DOHH2 (cell line): ENCODE data around the gene NSMF.

Experiments used
- H3F3A ChIP-seq: fragments of 200-600 bp; sonication (generic), shearing (Covaris generic); 2 replicates; pipeline ENCODE4 v1.6.0; 2016; ENCODE audit warnings: antibody characterized with exemption, mild to moderate bottlenecking; ENCODE audit not compliant: control insufficient read depth, insufficient read depth
- H3K27ac ChIP-seq: fragments of 200-600 bp; sonication (generic); 2 replicates; pipeline ENCODE4 v1.5.1; 2014; ENCODE audit warnings: low read depth, mild to moderate bottlenecking, low read length, moderate library complexity
- H3K27me3 ChIP-seq: fragments of 200-600 bp; sonication (generic); 2 replicates; pipeline ENCODE4 v1.6.1; 2014; ENCODE audit warnings: mild to moderate bottlenecking, low read length, mixed read lengths; ENCODE audit not compliant: control insufficient read depth
- H3K36me3 ChIP-seq: fragments of 200-600 bp; sonication (generic); 2 replicates; pipeline ENCODE4 v1.6.1; 2014; ENCODE audit warnings: mild to moderate bottlenecking, low read length, moderate library complexity, mixed read lengths; ENCODE audit not compliant: control insufficient read depth
- H3K4me1 ChIP-seq: fragments of 200-600 bp; sonication (generic); 2 replicates; pipeline ENCODE4 v1.6.1; 2014; ENCODE audit warnings: mild to moderate bottlenecking, low read length, mixed read lengths; ENCODE audit not compliant: control insufficient read depth
- H3K4me2 ChIP-seq: fragments of 200-600 bp; sonication (generic); 2 replicates; pipeline ENCODE4 v1.6.0; 2014; ENCODE audit warnings: mild to moderate bottlenecking, low read length, moderate library complexity
- H3K4me3 ChIP-seq: fragments of 200-600 bp; sonication (generic); 2 replicates; pipeline ENCODE4 v1.5.1; 2014; ENCODE audit warnings: mild to moderate bottlenecking, low read length, mixed read lengths
- H3K79me2 ChIP-seq: fragments of 200-600 bp; sonication (generic); 2 replicates; pipeline ENCODE4 v1.6.1; 2014; ENCODE audit warnings: mild to moderate bottlenecking, low read length, mixed read lengths; ENCODE audit not compliant: control insufficient read depth
- H3K9me2 ChIP-seq: fragments of 200-600 bp; sonication (generic); replicated peaks from 2 replicates; pipeline ENCODE4 v1.6.1; 2014; ENCODE audit warnings: mild to moderate bottlenecking, low read length, mixed read lengths; ENCODE audit not compliant: control insufficient read depth
- H3K9me3 ChIP-seq: fragments of 200-600 bp; sonication (generic); 2 replicates; pipeline ENCODE4 v1.6.1; 2014; ENCODE audit warnings: antibody characterized with exemption, low read length, mixed read lengths; ENCODE audit not compliant: control insufficient read depth, insufficient read depth
- H4K20me1 ChIP-seq: fragments of 200-600 bp; sonication (generic); 2 replicates; pipeline ENCODE4 v1.6.0; 2014; ENCODE audit warnings: low read depth, mild to moderate bottlenecking, antibody characterized with exemption, low read length, moderate library complexity; ENCODE audit not compliant: control insufficient read depth, insufficient read depth
- EZH2phosphoT487 ChIP-seq: fragments of 200-600 bp; sonication (generic); IDR thresholded peaks from 2 replicates; pipeline ENCODE4 v1.6.1; 2017; ENCODE audit warnings: borderline replicate concordance, mild to moderate bottlenecking, antibody characterized with exemption, low read length, moderate library complexity, mixed read lengths
- TF ChIP-seq, protein P1 (sequence below): fragments of 200-600 bp; sonication (generic); IDR thresholded peaks from one replicate; pipeline ENCODE4 v1.5.1; 2014; ENCODE audit warnings: antibody characterized with exemption, mild to moderate bottlenecking, low read depth, low read length; ENCODE audit not compliant: poor library complexity, severe bottlenecking

NSMF gene

DNA sequence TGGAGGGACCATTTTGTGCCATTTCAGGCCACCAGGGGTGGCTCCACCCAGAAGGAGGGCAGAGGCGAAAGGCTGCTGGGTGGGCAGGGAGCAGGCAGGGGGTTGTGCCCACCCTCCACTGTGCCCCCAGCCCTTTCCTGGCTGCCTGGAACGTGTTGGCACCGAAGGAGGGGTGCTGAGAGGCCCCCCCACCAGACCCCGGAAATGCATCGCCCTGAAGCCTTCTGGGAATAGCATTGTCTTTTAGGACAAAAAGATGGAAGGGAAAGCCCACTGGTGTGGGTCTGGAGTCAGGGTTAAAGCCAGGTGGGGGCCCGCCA lies 30.9 kb downstream of the NSMF start:
- H3K4me2 ChIP-seq: peak overlapping the region; percentile 62
- peaks cover 15% of the 10 kb centered on the region for H3K79me2 ChIP-seq
- peak overlapping the region; percentile 69 for H3K27ac ChIP-seq
- H3F3A ChIP-seq: peaks cover 28% of the 10 kb centered on the region
- peaks cover 80% of the 10 kb centered on the region for H3K4me1 ChIP-seq
- H3K9me3 ChIP-seq: no peaks in the 10 kb centered on the region
- peaks cover 9% of the 10 kb centered on the region for H3K36me3 ChIP-seq
- TF ChIP-seq, protein P1, sequence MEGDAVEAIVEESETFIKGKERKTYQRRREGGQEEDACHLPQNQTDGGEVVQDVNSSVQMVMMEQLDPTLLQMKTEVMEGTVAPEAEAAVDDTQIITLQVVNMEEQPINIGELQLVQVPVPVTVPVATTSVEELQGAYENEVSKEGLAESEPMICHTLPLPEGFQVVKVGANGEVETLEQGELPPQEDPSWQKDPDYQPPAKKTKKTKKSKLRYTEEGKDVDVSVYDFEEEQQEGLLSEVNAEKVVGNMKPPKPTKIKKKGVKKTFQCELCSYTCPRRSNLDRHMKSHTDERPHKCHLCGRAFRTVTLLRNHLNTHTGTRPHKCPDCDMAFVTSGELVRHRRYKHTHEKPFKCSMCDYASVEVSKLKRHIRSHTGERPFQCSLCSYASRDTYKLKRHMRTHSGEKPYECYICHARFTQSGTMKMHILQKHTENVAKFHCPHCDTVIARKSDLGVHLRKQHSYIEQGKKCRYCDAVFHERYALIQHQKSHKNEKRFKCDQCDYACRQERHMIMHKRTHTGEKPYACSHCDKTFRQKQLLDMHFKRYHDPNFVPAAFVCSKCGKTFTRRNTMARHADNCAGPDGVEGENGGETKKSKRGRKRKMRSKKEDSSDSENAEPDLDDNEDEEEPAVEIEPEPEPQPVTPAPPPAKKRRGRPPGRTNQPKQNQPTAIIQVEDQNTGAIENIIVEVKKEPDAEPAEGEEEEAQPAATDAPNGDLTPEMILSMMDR: no peak
- no peak for TF ChIP-seq EZH2phosphoT487
- H3K4me3 ChIP-seq: peak overlapping the region; percentile 35
- H3K9me2 ChIP-seq: no peaks in the 10 kb centered on the region
- no peaks in the 10 kb centered on the region for H3K27me3 ChIP-seq
- no peaks in the 10 kb centered on the region for H4K20me1 ChIP-seq

DNA sequence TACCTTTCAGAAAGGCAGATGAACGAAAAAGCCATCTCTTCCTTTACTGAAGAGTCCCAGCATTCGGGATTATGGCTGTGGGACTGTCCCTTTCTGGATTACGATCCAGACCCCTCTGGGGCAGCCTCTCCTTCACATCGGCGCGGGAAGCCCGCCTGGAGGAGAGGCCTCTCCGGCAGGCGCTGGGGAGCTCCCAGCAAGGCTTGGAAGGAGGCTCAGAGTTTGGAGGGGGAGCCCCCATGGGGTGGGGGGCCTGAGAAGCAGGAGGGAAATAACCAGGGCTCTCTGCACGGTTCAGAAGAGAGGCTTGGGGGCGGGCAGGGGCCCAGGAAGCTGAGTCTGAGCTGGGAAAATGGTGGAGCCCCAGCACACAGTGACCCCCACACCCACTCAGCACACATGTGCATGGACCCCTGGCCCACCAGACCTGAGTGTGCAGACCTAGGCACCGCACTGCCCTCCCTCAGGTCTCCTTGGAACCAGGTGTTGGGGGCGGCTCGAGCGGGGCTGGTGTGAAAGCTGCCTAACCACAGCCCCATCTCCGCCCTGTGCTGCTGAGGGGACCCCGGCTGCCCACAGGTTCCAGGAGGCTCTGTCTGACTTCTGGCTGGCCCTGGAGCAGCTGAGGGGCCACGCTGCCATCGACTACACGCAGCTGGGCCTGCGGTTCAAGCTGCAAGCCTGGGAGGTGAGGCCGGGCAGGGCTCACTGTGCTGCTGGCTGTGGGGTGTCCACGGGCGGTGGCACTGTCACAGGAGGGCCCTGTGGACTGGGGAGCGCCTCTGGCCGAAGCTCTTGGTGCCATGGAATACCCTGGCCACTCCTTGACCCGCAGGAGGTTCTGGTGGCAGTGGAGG lies 31.5 kb downstream of the NSMF start:
- Histone ChIP-seq H4K20me1 (no peaks in the 10 kb centered on the region), H3F3A (peaks cover 28% of the 10 kb centered on the region), H3K36me3 (peaks cover 9% of the 10 kb centered on the region), H3K9me3 (no peaks in the 10 kb centered on the region), H3K9me2 (no peaks in the 10 kb centered on the region), H3K4me3 (peak overlapping the region; percentile 35), H3K27me3 (no peaks in the 10 kb centered on the region), H3K79me2 (peaks cover 16% of the 10 kb centered on the region), H3K4me2 (peak overlapping the region; percentile 62), H3K27ac (peak overlapping the region; percentile 69), H3K4me1 (peaks cover 80% of the 10 kb centered on the region)
- TF ChIP-seq, protein P1: peak; percentile 41
- TF ChIP-seq EZH2phosphoT487: no peak

DNA sequence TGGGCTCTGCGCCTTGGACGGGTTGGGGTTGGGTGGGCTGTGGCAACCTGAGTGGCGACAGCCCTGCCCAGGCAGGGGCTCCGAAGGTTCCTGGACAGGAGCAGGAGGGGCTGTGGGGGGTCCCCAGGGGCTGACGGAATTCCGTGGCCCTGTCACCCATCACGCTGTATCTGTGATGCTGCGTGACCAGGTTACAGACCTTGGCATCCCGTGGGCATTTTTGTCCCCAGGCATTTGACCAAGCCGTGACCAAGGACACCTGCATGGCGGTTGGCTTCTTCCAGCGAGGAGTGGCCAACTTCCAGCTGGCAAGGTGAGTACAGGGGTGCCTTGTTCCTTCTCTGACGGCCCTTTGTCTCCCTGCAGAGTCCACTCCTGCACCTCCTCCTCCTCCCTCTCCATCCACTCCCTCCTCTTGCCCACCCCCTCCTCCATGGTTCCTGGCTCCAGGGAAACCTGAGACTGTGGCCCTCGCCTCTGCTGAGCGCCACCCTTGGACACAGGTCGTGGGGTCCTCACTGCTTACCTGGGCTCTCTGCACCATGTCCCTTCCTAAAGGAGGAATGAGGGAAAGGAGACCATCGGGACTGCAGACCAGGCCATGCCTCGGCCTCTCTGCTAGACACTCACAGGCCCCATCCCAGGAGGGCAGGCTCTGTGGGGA lies 33.0 kb downstream of the NSMF start:
- TF ChIP-seq EZH2phosphoT487: no peak

More for the DNA sequence above, 33.0 kb downstream of the NSMF start:
- Histone ChIP-seq H4K20me1 (no peaks in the 10 kb centered on the region), H3K27me3 (no peaks in the 10 kb centered on the region), H3K27ac (peak overlapping the region; percentile 94), H3F3A (peaks cover 28% of the 10 kb centered on the region), H3K4me3 (no peak overlapping the region; the same call in 1 of the 2 replicates), H3K36me3 (peaks cover 9% of the 10 kb centered on the region), H3K79me2 (peaks cover 31% of the 10 kb centered on the region), H3K9me3 (no peaks in the 10 kb centered on the region), H3K4me1 (peaks cover 82% of the 10 kb centered on the region), H3K9me2 (no peaks in the 10 kb centered on the region), H3K4me2 (peak overlapping the region; percentile 83)
